A673 (cell line): ENCODE measurements around the gene SBSN. TPM values are rescaled to one million over a fixed set of nuclear protein-coding genes. Genes with fewer than 3 reads are reported as not detected.
"Not testable (repeated sequence)": the region's sequence is repeated elsewhere in the genome, so short reads cannot be mapped to it uniquely, and the experiment has no call there.

ENCODE experiments used
- BruUV-seq: library from RNA; stranded (reverse); fragments of 400-500 nt; replicated peaks from 2 replicates; lab custom pipeline; 2021; lab: Mats Ljungman, UMichigan
- CTCF ChIA-PET: fragments of 300-600 bp; sonication (Branson Sonifier 250); formaldehyde crosslinking; loops from one replicate; lab custom pipeline; 2022; ENCODE audit warnings: antibody characterized with exemption; lab: Charles Lee
- POLR2A ChIA-PET: fragments of 300-600 bp; sonication (Branson Sonifier 250); formaldehyde crosslinking; loops from one replicate; lab custom pipeline; 2022; ENCODE audit warnings: antibody characterized with exemption; ENCODE audit not compliant: low non-redundant PET; lab: Charles Lee
- DNase-seq: peaks from one replicate; pipeline ENCODE4 v3.0.0-alpha.2; 2015; ENCODE audit warnings: low spot score
- H3K27ac ChIP-seq: fragments of 200-600 bp; sonication (generic); 2 replicates; pipeline ENCODE4 v1.5.1; 2016; ENCODE audit warnings: mixed run types, low read depth, mild to moderate bottlenecking, mixed read lengths, antibody characterized with exemption, low read length; ENCODE audit not compliant: poor library complexity, severe bottlenecking
- H3K27me3 ChIP-seq: fragments of 200-600 bp; sonication (generic); replicated peaks from 2 replicates; pipeline ENCODE4 v1.6.1; 2017; ENCODE audit warnings: mixed run types, low read depth, mild to moderate bottlenecking, mixed read lengths, antibody characterized with exemption, low read length; ENCODE audit not compliant: insufficient read depth, poor library complexity
- H3K36me3 ChIP-seq: fragments of 200-600 bp; sonication (generic); 2 replicates; pipeline ENCODE4 v1.6.1; 2016; ENCODE audit warnings: mixed run types, mild to moderate bottlenecking, mixed read lengths, antibody characterized with exemption, low read length; ENCODE audit not compliant: insufficient read depth, poor library complexity, severe bottlenecking
- H3K4me1 ChIP-seq: fragments of 200-600 bp; sonication (generic); 2 replicates; pipeline ENCODE4 v1.6.1; 2017; ENCODE audit warnings: mixed run types, mild to moderate bottlenecking, mixed read lengths, antibody characterized with exemption, low read length; ENCODE audit not compliant: insufficient read depth, poor library complexity, severe bottlenecking
- H3K4me3 ChIP-seq: fragments of 200-600 bp; sonication (generic); 2 replicates; pipeline ENCODE4 v1.5.1; 2016; ENCODE audit warnings: low read depth, mixed run types, mild to moderate bottlenecking, mixed read lengths, low read length; ENCODE audit not compliant: poor library complexity, severe bottlenecking
- H3K9me3 ChIP-seq: fragments of 200-600 bp; sonication (generic); 2 replicates; pipeline ENCODE4 v1.6.1; 2016; ENCODE audit warnings: mixed run types, low read depth, mild to moderate bottlenecking, mixed read lengths, antibody characterized with exemption, low read length; ENCODE audit not compliant: poor library complexity, severe bottlenecking
- EZH2 ChIP-seq: fragments of 200-600 bp; sonication (generic); IDR thresholded peaks from 2 replicates; pipeline ENCODE4 v1.6.1; 2017; ENCODE audit warnings: borderline replicate concordance, low read depth, mild to moderate bottlenecking, mixed read lengths, antibody characterized with exemption, low read length; ENCODE audit not compliant: poor library complexity, severe bottlenecking
- intact Hi-C: fragments of 100-400 bp; cut with micrococcal nuclease; formaldehyde crosslinking; loops from one replicate; pipeline ENCODE4 v1.10.0; 2022; ENCODE audit not compliant: unreplicated experiment
- total RNA-seq: library from RNA; stranded (reverse); gene quantifications from 2 replicates; pipeline ENCODE4 v1.2.3, GENCODE V29; 2021
- TF ChIP-seq, protein P1 (sequence below): fragments of 300-800, 200-600 bp; sonication (generic); conservative IDR thresholded peaks from 2 replicates; pipeline ENCODE4 v1.5.1; 2017; ENCODE audit warnings: low read depth, mild to moderate bottlenecking, antibody characterized with exemption, low read length, moderate library complexity, mixed read lengths

Gene SBSN
- total RNA-seq, 1 experiment from 2014 or later = not detected

DNA sequence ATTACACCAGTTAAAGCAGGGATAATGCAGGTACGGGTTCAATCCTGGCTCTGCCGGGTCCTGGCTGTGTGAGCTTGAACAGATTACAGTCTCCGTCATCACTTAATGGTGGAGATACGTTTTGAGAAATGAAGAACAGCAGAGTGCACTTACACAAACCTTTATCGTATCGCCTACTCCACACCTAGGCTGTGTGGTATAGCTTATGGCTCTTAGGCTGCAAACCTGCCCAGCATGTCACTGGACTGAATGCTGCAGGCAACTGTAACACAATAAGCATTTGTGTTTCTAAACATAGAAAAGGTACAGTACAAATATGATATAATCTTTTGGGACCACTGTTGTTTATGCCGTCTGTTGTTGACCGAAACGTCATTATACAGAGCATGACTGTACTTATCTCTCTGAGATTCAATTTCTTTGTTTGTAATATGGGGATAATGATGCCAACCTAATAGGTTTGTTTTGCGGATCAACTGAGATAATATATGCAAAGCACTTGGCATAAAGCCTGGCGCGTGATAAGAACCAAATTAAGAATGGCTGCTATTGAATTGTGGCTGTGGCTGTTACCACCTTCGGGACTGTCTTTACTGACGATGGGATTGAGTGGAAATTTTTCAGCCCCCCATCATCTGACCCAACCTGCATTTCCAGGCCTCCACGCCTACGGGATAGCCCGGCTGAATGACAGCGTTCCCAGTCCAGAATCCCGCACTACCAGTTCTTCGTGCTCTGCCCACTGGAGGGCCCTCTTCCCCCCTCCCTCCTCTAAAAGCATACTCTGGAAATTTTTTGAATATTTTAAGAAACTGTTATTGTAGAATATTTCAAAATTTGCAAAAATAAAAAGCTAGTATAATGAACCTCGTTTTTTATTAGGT lies 49.1 kb downstream of the SBSN start:
- POLR2A ChIA-PET = no interaction called here

GRCh38 chr19:35476149-35476548 lies 52.0 kb downstream of the SBSN start:
- intact Hi-C loops = no loop called here
- TF ChIP-seq, protein P1, sequence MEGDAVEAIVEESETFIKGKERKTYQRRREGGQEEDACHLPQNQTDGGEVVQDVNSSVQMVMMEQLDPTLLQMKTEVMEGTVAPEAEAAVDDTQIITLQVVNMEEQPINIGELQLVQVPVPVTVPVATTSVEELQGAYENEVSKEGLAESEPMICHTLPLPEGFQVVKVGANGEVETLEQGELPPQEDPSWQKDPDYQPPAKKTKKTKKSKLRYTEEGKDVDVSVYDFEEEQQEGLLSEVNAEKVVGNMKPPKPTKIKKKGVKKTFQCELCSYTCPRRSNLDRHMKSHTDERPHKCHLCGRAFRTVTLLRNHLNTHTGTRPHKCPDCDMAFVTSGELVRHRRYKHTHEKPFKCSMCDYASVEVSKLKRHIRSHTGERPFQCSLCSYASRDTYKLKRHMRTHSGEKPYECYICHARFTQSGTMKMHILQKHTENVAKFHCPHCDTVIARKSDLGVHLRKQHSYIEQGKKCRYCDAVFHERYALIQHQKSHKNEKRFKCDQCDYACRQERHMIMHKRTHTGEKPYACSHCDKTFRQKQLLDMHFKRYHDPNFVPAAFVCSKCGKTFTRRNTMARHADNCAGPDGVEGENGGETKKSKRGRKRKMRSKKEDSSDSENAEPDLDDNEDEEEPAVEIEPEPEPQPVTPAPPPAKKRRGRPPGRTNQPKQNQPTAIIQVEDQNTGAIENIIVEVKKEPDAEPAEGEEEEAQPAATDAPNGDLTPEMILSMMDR = peak; percentile 44
- no peak for TF ChIP-seq EZH2
- no peak for DNase-seq
- BruUV-seq = no TSS peak
- POLR2A ChIA-PET = no interaction called here
- no peak overlapping the region for H3K27ac ChIP-seq
- CTCF ChIA-PET = no interaction called here
- H3K27me3 ChIP-seq = no peaks in the 10 kb centered on the region
- H3K9me3 ChIP-seq = no peaks in the 10 kb centered on the region
- peaks cover 6% of the 10 kb centered on the region for H3K4me1 ChIP-seq
- H3K4me3 ChIP-seq = no peak overlapping the region
- no peaks in the 10 kb centered on the region for H3K36me3 ChIP-seq

More for the DNA sequence above, 49.1 kb downstream of the SBSN start:
- Histone ChIP-seq H3K27ac (no peak overlapping the region), H3K9me3 (no peaks in the 10 kb centered on the region), H3K36me3 (no peaks in the 10 kb centered on the region), H3K27me3 (no peaks in the 10 kb centered on the region), H3K4me1 (peaks cover 6% of the 10 kb centered on the region), H3K4me3 (no peak overlapping the region)
- peak; percentile 23 for DNase-seq
- intact Hi-C loops = no loop called here
- TF ChIP-seq, protein P1 = peak; percentile 33; the same call in 1 of the 2 replicates
- TF ChIP-seq EZH2 = no peak
- CTCF ChIA-PET = interaction anchor here (0.7 kb wide), 1 partner anchor 52 kb away, joined by 5 read pairs; no protein-coding TSS in a partner anchor
- BruUV-seq = no TSS peak

GRCh38 chr19:35474594-35474993 lies 53.5 kb downstream of the SBSN start:
- H3K27ac ChIP-seq, BruUV-seq, H3K4me1 ChIP-seq, H3K4me3 ChIP-seq, DNase-seq, H3K36me3 ChIP-seq, H3K27me3 ChIP-seq, CTCF ChIA-PET, H3K9me3 ChIP-seq, intact Hi-C loops, POLR2A ChIA-PET: not testable (repeated sequence)
